IMR-90 (cell line): ENCODE data around the gene HIVEP3. TPM values are rescaled to one million over a fixed set of nuclear protein-coding genes. Genes with fewer than 3 reads are reported as not detected.

Source experiments
- ATAC-seq: fragments of 200-7000 bp; cut with Tn5 transposase; 2 replicates; pipeline ENCODE4 v1.9.1; 2020; ENCODE audit warnings: low read depth, mild to moderate bottlenecking, moderate library complexity
- BruUV-seq: library from RNA; stranded (reverse); fragments of 400-500 nt; replicated peaks from 2 replicates; lab custom pipeline; 2021; lab: Mats Ljungman, UMichigan
- CTCF ChIA-PET: fragments of 300-600 bp; formaldehyde crosslinking; extraction: SDS; loops from one replicate; lab custom pipeline; 2021; ENCODE audit warnings: antibody characterized with exemption; lab: Yijun Ruan, JAX
- POLR2A ChIA-PET: fragments of 300-600 bp; sonication (Branson Sonifier 250); formaldehyde crosslinking; loops from one replicate; lab custom pipeline; 2022; ENCODE audit warnings: antibody characterized with exemption; ENCODE audit not compliant: unreplicated experiment; lab: Charles Lee
- DNase-seq: peaks from one replicate; pipeline ENCODE4 v3.0.0; 2013
- H2AFZ ChIP-seq: replicated peaks from 2 replicates; pipeline ENCODE3; 2013; ENCODE audit warnings: low read length, mild to moderate bottlenecking; ENCODE audit not compliant: poor library complexity
- H2AK5ac ChIP-seq: 2 replicates; pipeline ENCODE4 v1.6.1; 2013; ENCODE audit warnings: low read depth, low read length, inconsistent platforms
- H2AK9ac ChIP-seq: replicated peaks from 2 replicates; pipeline ENCODE3; 2013; ENCODE audit warnings: mild to moderate bottlenecking, low read depth, low read length, moderate library complexity; ENCODE audit not compliant: poor library complexity
- H2BK120ac ChIP-seq: 2 replicates; pipeline ENCODE4 v1.6.1; 2013; ENCODE audit warnings: low read depth, low read length, inconsistent platforms
- H2BK15ac ChIP-seq: 3 replicates; pipeline ENCODE4 v1.6.1; 2013; ENCODE audit warnings: low read depth, low read length, inconsistent platforms
- H2BK20ac ChIP-seq: 2 replicates; pipeline ENCODE4 v1.6.1; 2013; ENCODE audit warnings: low read depth, mild to moderate bottlenecking, inconsistent platforms, low read length, moderate library complexity
- H2BK5ac ChIP-seq: 2 replicates; pipeline ENCODE4 v1.6.1; 2013; ENCODE audit warnings: mild to moderate bottlenecking, low read depth, low read length, inconsistent platforms; ENCODE audit not compliant: poor library complexity, severe bottlenecking
- H3K14ac ChIP-seq: replicated peaks from 2 replicates; pipeline ENCODE4 v1.6.1; 2013; ENCODE audit warnings: low read depth, low read length, inconsistent platforms
- H3K18ac ChIP-seq: 2 replicates; pipeline ENCODE4 v1.6.1; 2013; ENCODE audit warnings: low read depth, low read length, control low read depth
- H3K23ac ChIP-seq: 2 replicates; pipeline ENCODE4 v1.6.1; 2013; ENCODE audit warnings: low read depth, low read length, inconsistent platforms
- H3K27ac ChIP-seq: 2 replicates; pipeline ENCODE4 v1.5.1; 2013; ENCODE audit warnings: mild to moderate bottlenecking, control low read depth, low read length; ENCODE audit not compliant: insufficient read depth
- H3K27me3 ChIP-seq: 2 replicates; pipeline ENCODE4 v1.6.1; 2013; ENCODE audit warnings: low read length; ENCODE audit not compliant: control insufficient read depth, insufficient read depth
- H3K36me3 ChIP-seq: 2 replicates; pipeline ENCODE4 v1.6.1; 2013; ENCODE audit warnings: low read length, mixed read lengths; ENCODE audit not compliant: control insufficient read depth, insufficient read depth
- H3K4ac ChIP-seq: 2 replicates; pipeline ENCODE4 v1.6.1; 2013; ENCODE audit warnings: low read depth, low read length, inconsistent platforms
- H3K4me1 ChIP-seq: 2 replicates; pipeline ENCODE4 v1.6.1; 2013; ENCODE audit warnings: low read length, mixed read lengths; ENCODE audit not compliant: control insufficient read depth, insufficient read depth
- H3K4me2 ChIP-seq: 2 replicates; pipeline ENCODE4 v1.6.1; 2013; ENCODE audit warnings: low read depth, mild to moderate bottlenecking, control low read depth, low read length, moderate library complexity
- H3K4me3 ChIP-seq: 2 replicates; pipeline ENCODE4 v1.5.1; 2013; ENCODE audit warnings: low read depth, mild to moderate bottlenecking, control low read depth, low read length, moderate library complexity; ENCODE audit not compliant: insufficient read depth
- H3K56ac ChIP-seq: 2 replicates; pipeline ENCODE4 v1.6.1; 2013; ENCODE audit warnings: low read length, inconsistent platforms; ENCODE audit not compliant: insufficient read depth; ENCODE audit errors: extremely low read depth
- H3K79me1 ChIP-seq, 2 experiments: 2 replicates each; pipeline ENCODE4 v1.6.1; 2013; ENCODE audit warnings: low read length in 2 of 2, inconsistent platforms in 1 of 2, low read depth in 1 of 2
- H3K9ac ChIP-seq: 2 replicates; pipeline ENCODE4 v1.6.1; 2013; ENCODE audit warnings: low read depth, low read length, control low read depth
- H3K9me1 ChIP-seq: 2 replicates; pipeline ENCODE4 v1.6.1; 2013; ENCODE audit warnings: low read length, inconsistent platforms; ENCODE audit not compliant: insufficient read depth
- H3K9me3 ChIP-seq: 2 replicates; pipeline ENCODE4 v1.6.1; 2013; ENCODE audit warnings: low read length; ENCODE audit not compliant: control insufficient read depth, insufficient read depth
- H4K20me1 ChIP-seq: 2 replicates; pipeline ENCODE4 v1.6.1; 2013; ENCODE audit warnings: low read length, inconsistent platforms; ENCODE audit not compliant: insufficient read depth
- H4K5ac ChIP-seq: 2 replicates; pipeline ENCODE4 v1.6.1; 2013; ENCODE audit warnings: mild to moderate bottlenecking, low read depth, low read length, control low read depth
- H4K8ac ChIP-seq, 2 experiments: 2 replicates each; pipeline ENCODE4 v1.6.1; 2013; ENCODE audit warnings: low read depth in 2 of 2, low read length in 2 of 2, control low read depth in 1 of 2, inconsistent platforms in 1 of 2
- H4K91ac ChIP-seq: 2 replicates; pipeline ENCODE4 v1.6.1; 2013; ENCODE audit warnings: low read depth, low read length, inconsistent platforms; ENCODE audit not compliant: insufficient read depth
- BHLHE40 ChIP-seq: fragments of 150-350 bp; IDR thresholded peaks from 2 replicates; pipeline ENCODE4 v1.6.1; 2016; ENCODE audit warnings: mild to moderate bottlenecking, low read depth, low read length
- CEBPB ChIP-seq: IDR thresholded peaks from 2 replicates; pipeline ENCODE4 v1.6.1; 2012; ENCODE audit warnings: low read depth, low read length, improper control_type of control experiment
- CHD1 ChIP-seq: IDR thresholded peaks from 2 replicates; pipeline ENCODE4 v1.6.1; 2012; ENCODE audit warnings: low read depth, low read length, improper control_type of control experiment
- CTCF ChIP-seq: conservative IDR thresholded peaks from 2 replicates; pipeline ENCODE4 v1.5.1; 2012; ENCODE audit warnings: mild to moderate bottlenecking, low read depth, low read length, improper control_type of control experiment
- FOS ChIP-seq: fragments of 150-350 bp; IDR thresholded peaks from 2 replicates; pipeline ENCODE4 v1.6.1; 2016; ENCODE audit warnings: low read depth, low read length
- MXI1 ChIP-seq: IDR thresholded peaks from 2 replicates; pipeline ENCODE4 v1.6.1; 2012; ENCODE audit warnings: low read depth, mild to moderate bottlenecking, low read length, moderate library complexity, borderline replicate concordance
- POLR2A ChIP-seq: IDR thresholded peaks from 2 replicates; pipeline ENCODE4 v1.6.1; 2012; ENCODE audit warnings: mild to moderate bottlenecking, low read depth, low read length
- RAD21 ChIP-seq: IDR thresholded peaks from 2 replicates; pipeline ENCODE4 v1.6.1; 2012; ENCODE audit warnings: low read length, improper control_type of control experiment
- RFX5 ChIP-seq: IDR thresholded peaks from 2 replicates; pipeline ENCODE4 v1.8.0; 2012; ENCODE audit warnings: low read depth, mild to moderate bottlenecking, low read length, moderate library complexity
- WGBS, 2 experiments: methylation state at CpG; one replicate each; pipeline versions ENCODE4 v1.1.5 to v1.1.7; 2013; ENCODE audit warnings: missing lambda C conversion rate in 2 of 2; ENCODE audit not compliant: insufficient read length in 1 of 2; ENCODE audit errors: extremely low coverage in 2 of 2; 5-methylcytosine and 5-hydroxymethylcytosine counted together
- dilution Hi-C: fragments of 300-500 bp; cut with HindIII; formaldehyde crosslinking; loops from one replicate; pipeline ENCODE4 v1.14.3; 2018; ENCODE audit warnings: low sequenced_read_pairs; ENCODE audit not compliant: unreplicated experiment
- in situ Hi-C: fragments of 300-500 bp; cut with MboI; formaldehyde crosslinking; loops from 3 replicates; pipeline ENCODE4 v1.14.3; 2019; ENCODE audit warnings: low sequenced_read_pairs, inconsistent platforms, mixed read lengths
- intact Hi-C: fragments of 100-400 bp; cut with micrococcal nuclease; formaldehyde crosslinking; loops from 2 replicates; pipeline ENCODE4 v1.10.0; 2022
- polyA plus RNA-seq, 3 experiments: library from polyadenylated mRNA; depleted of rRNA; stranded (reverse); fragments of >200 nt; gene quantifications; 2 replicates each; pipeline ENCODE4 v1.2.3, GENCODE V29; 2012; ENCODE audit warnings: low replicate concordance in 1 of 3
- total RNA-seq: library from RNA; depleted of rRNA; stranded (reverse); fragments of >200 nt; gene quantifications from 2 replicates; pipeline ENCODE4 v1.2.3, GENCODE V29; 2012
- TF ChIP-seq, protein P1 (sequence below): fragments of 150-350 bp; IDR thresholded peaks from 2 replicates; pipeline ENCODE4 v1.6.1; 2016; ENCODE audit warnings: low read depth, mild to moderate bottlenecking, low read length, moderate library complexity, borderline replicate concordance

The HIVEP3 gene
- total and polyA plus RNA-seq, 2 of the 4 experiments (the other 2 are of a cell fraction), result 1.4 to 4.0 TPM

- no peak overlapping the region for H3K27ac ChIP-seq
- 72% methylated on average over 3 of the region's 19 CpGs; no CpG with 5 or more reads in 1 of the 2 experiments for WGBS, 2 experiments
Measured at GRCh38 chr1:41479000-41479807, 439.5 kb downstream of the HIVEP3 start.

More at GRCh38 chr1:41479000-41479807, 439.5 kb downstream of the HIVEP3 start:
- ChIA-PET POLR2A (no interaction called here), CTCF (interaction anchor here (0.7 kb wide), 1 partner anchor 15 kb away, joined by 3 read pairs; no protein-coding TSS in a partner anchor)
- intact Hi-C loops, result no loop called here
- Histone ChIP-seq H3K79me1 (no peaks in the 10 kb centered on the region), H4K91ac (no peak overlapping the region), H3K4ac (no peak overlapping the region), H3K4me3 (no peak overlapping the region), H2BK15ac (no peak overlapping the region), H2AFZ (no peak overlapping the region), H2BK20ac (no peak overlapping the region), H3K18ac (no peak overlapping the region), H3K4me1 (peaks cover 13% of the 10 kb centered on the region; the same call in 1 of the 2 replicates), H3K27me3 (peaks cover 2% of the 10 kb centered on the region; the same call in 1 of the 2 replicates), H2AK5ac (no peak overlapping the region), H4K20me1 (no peaks in the 10 kb centered on the region), H3K56ac (no peak overlapping the region), H4K5ac (no peak overlapping the region), H3K4me2 (no peak overlapping the region), H4K8ac (no peak overlapping the region), H2BK120ac (no peak overlapping the region), H3K9me1 (peaks cover 5% of the 10 kb centered on the region), H3K36me3 (no peaks in the 10 kb centered on the region), H2AK9ac (no peak overlapping the region), H3K9me3 (no peaks in the 10 kb centered on the region), H2BK5ac (no peak overlapping the region), H3K9ac (no peak overlapping the region), H3K14ac (no peak overlapping the region), H3K23ac (no peak overlapping the region)
- dilution Hi-C loops, result no loop called here
- TF ChIP-seq, protein P1, sequence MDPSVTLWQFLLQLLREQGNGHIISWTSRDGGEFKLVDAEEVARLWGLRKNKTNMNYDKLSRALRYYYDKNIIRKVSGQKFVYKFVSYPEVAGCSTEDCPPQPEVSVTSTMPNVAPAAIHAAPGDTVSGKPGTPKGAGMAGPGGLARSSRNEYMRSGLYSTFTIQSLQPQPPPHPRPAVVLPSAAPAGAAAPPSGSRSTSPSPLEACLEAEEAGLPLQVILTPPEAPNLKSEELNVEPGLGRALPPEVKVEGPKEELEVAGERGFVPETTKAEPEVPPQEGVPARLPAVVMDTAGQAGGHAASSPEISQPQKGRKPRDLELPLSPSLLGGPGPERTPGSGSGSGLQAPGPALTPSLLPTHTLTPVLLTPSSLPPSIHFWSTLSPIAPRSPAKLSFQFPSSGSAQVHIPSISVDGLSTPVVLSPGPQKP, result no peak
- no peak for TF ChIP-seq CEBPB
- TF ChIP-seq FOS, result no peak
- no peak for TF ChIP-seq RAD21
- no peak for TF ChIP-seq CTCF
- no peak for TF ChIP-seq POLR2A
- TF ChIP-seq RFX5, result no peak
- TF ChIP-seq CHD1, result no peak
- no peak for TF ChIP-seq BHLHE40
- TF ChIP-seq MXI1, result no peak
- in situ Hi-C loops, result no loop called here
- peak; percentile 34 for ATAC-seq
- peak; percentile 47 for DNase-seq
- BruUV-seq, result no TSS peak
